HL-60 (cell line): Measurements from ENCODE around the gene SPCS1.

Source experiments
- DNase-seq, 2 experiments: peaks; one replicate each; pipeline ENCODE4 v3.0.0-alpha.2; 2010 to 2020; ENCODE audit warnings: low read depth in 1 of 2, low spot score in 1 of 2
- H3K27ac ChIP-seq: fragments of 250-450 bp; sonication (Bioruptor Pico); replicated peaks from 2 replicates; pipeline ENCODE4 v1.5.1; 2020; ENCODE audit warnings: mild to moderate bottlenecking, moderate library complexity
- H3K27me3 ChIP-seq: fragments of 250-450 bp; sonication (Bioruptor Pico); 2 replicates; pipeline ENCODE4 v1.5.1; 2021; ENCODE audit warnings: mild to moderate bottlenecking, moderate library complexity; ENCODE audit not compliant: insufficient read depth, poor library complexity, severe bottlenecking
- H3K4me3 ChIP-seq: replicated peaks from 2 replicates; pipeline ENCODE4 v1.5.1; 2011; ENCODE audit warnings: mild to moderate bottlenecking, control low read depth, low read length; ENCODE audit not compliant: insufficient read depth
- GABPA ChIP-seq: IDR thresholded peaks from 2 replicates; pipeline ENCODE4 v1.6.1; 2012; ENCODE audit warnings: low read depth
- POLR2AphosphoS5 ChIP-seq: IDR thresholded peaks from 2 replicates; pipeline ENCODE4 v1.6.1; 2012; ENCODE audit warnings: low read depth
- REST ChIP-seq: IDR thresholded peaks from 2 replicates; pipeline ENCODE4 v1.6.1; 2012; ENCODE audit warnings: low read depth; ENCODE audit not compliant: insufficient replicate concordance
- SPI1 ChIP-seq: IDR thresholded peaks from 2 replicates; pipeline ENCODE4 v1.6.1; 2012; ENCODE audit warnings: low read depth, mild to moderate bottlenecking, borderline replicate concordance
- TF ChIP-seq, protein P1 (sequence below): IDR thresholded peaks from one replicate; pipeline ENCODE4 v1.5.1; 2011; ENCODE audit warnings: low read length, control low read depth, inconsistent platforms; ENCODE audit not compliant: insufficient read depth

Gene SPCS1

GRCh38 chr3:52742418-52743041 is 36.6 kb downstream of the SPCS1 start:
- TF ChIP-seq, protein P1, sequence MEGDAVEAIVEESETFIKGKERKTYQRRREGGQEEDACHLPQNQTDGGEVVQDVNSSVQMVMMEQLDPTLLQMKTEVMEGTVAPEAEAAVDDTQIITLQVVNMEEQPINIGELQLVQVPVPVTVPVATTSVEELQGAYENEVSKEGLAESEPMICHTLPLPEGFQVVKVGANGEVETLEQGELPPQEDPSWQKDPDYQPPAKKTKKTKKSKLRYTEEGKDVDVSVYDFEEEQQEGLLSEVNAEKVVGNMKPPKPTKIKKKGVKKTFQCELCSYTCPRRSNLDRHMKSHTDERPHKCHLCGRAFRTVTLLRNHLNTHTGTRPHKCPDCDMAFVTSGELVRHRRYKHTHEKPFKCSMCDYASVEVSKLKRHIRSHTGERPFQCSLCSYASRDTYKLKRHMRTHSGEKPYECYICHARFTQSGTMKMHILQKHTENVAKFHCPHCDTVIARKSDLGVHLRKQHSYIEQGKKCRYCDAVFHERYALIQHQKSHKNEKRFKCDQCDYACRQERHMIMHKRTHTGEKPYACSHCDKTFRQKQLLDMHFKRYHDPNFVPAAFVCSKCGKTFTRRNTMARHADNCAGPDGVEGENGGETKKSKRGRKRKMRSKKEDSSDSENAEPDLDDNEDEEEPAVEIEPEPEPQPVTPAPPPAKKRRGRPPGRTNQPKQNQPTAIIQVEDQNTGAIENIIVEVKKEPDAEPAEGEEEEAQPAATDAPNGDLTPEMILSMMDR = peak; percentile 33
- TF ChIP-seq SPI1 (no peak), GABPA (no peak), REST (no peak)
- DNase-seq = peak in 1 of 2 experiments; percentile 23
- Histone ChIP-seq H3K27ac (no peak overlapping the region), H3K27me3 (no peaks in the 10 kb centered on the region), H3K4me3 (no peak overlapping the region)

- Histone ChIP-seq H3K27me3 (no peaks in the 10 kb centered on the region), H3K27ac (no peak overlapping the region), H3K4me3 (no peak overlapping the region)
- no peak for DNase-seq
- TF ChIP-seq REST (no peak), GABPA (no peak), SPI1 (no peak), POLR2AphosphoS5 (no peak)
- TF ChIP-seq, protein P1 = no peak
Observed at GRCh38 chr3:52743152-52743551, 37.2 kb downstream of the SPCS1 start.

DNA sequence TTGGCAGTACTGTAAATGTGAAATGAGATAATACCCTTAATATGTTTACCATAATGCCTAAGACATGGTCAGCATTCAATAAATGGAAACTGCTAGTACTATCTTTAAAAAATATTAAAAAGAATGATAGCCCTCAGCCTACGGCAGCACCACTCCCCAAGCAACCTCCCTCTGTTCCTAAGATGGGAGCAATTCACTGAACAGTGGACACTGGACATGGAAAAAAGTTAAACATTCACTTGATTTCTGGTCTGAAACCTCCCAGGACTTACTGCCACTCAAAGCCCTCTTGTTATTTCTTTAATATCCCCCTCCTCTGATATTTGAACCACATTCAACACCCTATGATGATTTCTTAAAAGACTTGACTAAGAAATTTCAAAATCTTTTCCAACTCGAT is 37.8 kb downstream of the SPCS1 start:
- no peak overlapping the region for H3K4me3 ChIP-seq
- H3K27me3 ChIP-seq = no peaks in the 10 kb centered on the region
- H3K27ac ChIP-seq = no peak overlapping the region
- no peak for DNase-seq
- no peak for TF ChIP-seq POLR2AphosphoS5
- no peak for TF ChIP-seq GABPA
- no peak for TF ChIP-seq SPI1
- TF ChIP-seq, protein P1 = no peak
- no peak for TF ChIP-seq REST
